Measurements from ENCODE around the gene TAF4.

TAF4 gene

DNA sequence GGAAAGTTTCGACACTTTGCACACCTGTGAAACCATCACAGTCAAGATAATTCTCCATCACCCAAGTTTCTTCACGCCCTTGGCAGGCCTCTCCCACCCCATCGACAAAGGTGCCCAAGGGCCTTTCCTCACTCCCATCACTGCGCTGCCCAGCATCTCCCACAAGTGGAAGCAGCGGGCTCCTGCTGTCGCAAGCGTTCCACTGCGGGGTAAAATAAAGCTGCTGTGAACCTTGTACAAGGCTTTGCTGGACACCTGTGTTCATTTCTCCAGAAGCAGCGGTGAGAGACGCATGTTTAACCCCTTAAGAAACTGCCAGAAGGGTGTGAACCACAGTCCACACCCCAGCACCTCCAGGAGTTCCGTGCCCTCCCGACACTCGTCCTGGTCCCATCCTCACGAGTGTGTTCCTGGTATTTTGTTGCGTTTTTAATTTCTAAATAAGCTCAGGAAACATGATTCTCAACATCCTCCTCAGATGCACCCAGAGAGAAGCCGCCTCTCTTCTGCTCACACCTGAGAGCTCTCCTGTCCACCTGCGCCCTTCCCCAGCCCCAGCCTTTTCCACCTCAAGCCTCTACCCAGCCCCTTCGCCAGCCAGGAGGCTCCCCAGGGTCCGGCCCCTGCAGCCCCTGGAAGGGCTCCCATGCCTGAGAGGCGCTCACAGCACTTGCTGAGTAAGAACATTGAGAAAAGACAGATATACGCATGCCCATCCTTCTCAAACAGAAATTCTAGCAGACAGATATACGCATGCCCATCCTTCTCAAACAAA is 97.5 kb downstream of the TAF4 start:
- DNase-seq (ENCODE audit: extremely low read depth in 1 of 2, low read depth in 1 of 2), result no peak

DNA sequence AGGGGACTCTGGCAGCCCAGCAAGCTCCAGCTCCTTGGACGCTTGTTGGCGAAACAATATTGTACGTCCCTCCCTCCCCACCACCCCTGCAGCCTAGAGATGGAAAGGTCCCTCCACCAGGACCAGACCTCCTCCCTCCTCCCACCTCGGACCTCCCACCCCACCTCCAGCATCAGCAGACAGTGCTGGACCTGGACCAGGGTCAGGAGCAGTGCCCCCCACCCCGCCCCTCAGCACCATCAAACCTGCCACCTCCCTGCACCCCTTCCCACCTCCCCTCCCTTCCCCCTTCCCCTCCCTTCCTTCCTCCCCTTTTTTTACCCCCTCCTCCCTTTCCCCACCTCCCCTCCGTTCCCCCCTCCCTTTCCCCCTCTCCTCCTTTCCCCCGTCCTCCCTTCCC is 98.4 kb downstream of the TAF4 start:
- DNase-seq (ENCODE audit: extremely low read depth in 1 of 2, low read depth in 1 of 2), result no peak

DNA sequence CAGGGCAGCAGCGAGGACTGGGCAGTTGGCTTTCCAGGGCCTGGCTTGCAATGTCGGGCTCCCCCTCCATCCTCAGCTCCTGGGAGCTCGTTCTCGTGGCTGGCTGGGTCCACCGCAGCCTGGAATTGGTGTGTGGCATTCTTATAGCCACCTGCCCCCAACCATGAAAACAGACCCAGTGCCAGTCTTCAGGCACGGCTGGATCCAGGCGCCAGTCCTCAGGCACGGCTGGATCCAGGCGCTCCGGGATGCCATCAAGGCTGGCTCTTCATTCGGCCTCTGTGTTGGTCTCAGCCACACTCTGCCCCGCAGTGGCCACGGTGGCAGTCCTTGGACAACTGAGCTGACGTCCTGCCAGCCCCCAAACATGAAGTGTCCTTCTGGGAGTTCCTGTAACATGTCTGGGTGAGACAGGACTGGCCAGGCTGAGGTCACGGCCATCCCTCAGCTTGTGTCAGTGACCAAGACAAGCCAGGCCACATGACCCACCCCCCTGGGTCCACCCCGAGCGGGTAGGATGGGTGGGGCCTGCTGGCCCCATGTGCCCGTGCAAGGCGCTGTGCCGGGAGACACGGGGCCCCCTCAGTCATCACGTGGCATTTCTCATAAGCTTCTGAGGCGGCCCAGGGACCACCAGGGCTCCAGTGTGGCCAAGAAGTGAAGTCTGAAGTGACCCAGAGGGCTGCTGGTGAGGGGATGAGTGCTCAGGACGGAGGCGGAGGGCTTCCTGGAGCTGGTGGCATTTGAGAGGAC is 99.0 kb downstream of the TAF4 start:
- no peak for DNase-seq (ENCODE audit: extremely low read depth in 1 of 2, low read depth in 1 of 2)

DNA sequence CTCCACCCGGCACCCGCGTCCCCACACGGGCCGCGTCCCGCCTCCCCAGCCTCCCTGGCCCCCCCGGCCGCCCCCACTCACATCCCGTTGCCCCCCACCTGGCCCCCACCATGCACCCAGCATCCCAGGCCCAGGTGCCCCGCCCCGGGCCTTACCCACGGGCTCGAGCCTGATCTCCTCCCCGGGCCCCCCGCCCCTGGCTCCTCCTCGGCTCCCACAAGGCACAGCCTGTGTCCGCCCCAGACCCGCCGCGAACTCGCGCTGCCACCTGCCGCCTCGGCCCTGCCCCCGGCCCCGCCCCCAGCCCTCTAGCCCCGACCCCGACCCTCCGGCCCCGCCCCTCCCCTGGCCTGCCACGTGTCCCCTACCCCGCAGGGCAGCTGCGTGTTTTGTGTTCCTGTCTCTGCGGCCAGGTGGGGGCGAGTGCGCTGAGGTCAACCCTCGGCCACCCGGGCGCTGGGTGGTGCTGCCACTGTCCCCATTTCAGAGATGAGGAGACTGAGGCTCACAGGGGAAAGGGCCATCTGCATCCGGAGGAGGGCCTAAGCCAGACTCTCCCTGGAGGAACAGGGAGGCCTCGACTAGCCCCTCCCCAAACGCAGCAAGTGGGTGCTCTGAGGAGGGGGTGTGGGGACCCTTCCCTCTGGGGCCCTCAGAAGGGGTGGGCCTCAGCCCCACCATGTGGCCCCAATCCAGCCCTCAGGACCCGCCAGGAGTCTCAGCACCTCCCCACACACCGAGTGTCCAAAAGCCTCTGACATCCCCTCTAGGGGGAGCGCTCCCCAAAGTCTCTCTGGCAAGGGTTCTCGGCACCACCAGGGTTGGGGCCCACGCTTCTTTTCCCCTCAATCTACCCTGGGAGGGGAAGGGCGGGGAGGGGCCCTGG is 99.8 kb downstream of the TAF4 start:
- DNase-seq (ENCODE audit: extremely low read depth in 1 of 2, low read depth in 1 of 2), result no peak

DNA sequence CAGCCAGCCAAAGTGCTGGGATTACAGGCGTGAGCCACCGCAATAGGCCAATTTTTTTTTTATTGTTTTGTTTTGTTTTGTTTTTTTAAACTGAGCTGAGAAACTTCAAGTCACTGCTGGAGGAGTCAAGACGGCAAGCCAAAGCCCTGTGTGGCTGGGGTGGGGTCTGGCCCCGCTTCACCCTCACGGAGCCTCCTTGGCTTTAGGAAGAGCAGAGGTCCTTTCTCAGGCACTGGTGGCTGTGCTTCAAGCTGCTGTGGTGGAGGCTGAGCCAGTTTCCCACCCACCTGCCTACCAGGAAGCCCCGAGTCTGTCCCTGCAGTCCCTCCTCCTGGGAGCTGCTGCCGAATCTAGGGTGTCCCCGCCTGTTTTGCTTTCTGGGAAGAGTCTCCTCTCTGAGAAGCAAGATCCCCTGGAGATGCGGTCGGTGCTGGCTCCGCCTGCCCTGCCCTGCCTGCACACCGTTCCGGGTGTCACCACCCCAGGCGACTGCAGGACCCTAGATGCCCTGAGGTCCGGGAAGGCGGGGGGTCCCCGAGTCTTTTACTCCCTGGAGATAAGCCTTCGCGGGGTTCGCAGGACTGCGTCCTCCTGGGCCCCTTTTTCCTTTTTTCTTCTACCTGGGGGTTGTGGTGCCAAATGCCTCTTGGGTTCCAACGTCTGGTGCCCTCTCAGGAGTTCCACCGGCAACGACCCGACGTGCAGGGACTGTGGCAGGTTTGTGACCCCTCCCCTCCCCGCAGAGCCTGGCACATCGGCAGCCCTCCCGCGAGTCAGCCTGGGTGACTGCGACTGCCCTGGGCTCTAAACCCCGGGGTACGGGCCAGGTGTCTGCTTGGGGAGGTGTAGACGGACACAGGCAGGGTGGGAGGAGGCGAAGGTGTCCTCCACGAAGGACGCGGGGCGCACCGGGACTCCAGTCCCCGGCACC is 100.7 kb downstream of the TAF4 start:
- DNase-seq (ENCODE audit: extremely low read depth in 1 of 2, low read depth in 1 of 2), result no peak

DNA sequence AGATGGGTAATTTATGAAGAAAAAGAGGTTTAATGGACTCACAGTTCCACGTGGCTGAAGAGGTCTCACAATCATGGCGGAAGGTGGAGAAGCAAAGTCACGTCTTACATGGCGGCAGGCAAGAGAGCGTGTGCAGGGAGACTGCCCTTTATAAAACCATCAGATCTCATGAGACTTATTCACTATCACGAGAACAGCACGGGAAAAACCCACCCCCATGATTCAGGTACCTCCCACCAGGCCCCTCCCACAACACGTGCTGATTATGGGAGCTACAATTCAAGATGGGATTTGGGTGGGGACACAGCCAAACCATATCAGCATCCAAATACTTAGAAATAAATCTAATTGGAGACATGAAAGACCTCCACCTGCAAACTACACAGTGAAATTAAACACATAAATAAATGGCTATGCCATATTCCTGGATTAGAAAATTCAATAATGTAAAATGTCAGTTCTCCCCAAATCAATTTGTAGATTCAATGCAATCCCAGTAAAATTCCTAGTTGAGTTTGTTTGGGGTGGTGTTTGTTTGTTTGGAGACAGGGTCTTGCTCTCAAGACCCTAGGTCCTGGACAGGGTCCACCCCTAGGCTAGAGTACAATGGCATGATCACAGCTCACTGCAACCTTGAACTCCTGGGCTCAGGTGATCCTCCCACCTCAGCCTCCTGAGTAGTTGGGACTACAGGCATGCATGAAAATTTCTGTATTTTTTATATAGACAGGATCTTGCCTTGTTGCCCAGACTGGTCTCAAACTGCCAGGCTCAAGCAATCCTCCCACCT is 101.6 kb downstream of the TAF4 start:
- no peak for DNase-seq (ENCODE audit: extremely low read depth in 1 of 2, low read depth in 1 of 2)

DNA sequence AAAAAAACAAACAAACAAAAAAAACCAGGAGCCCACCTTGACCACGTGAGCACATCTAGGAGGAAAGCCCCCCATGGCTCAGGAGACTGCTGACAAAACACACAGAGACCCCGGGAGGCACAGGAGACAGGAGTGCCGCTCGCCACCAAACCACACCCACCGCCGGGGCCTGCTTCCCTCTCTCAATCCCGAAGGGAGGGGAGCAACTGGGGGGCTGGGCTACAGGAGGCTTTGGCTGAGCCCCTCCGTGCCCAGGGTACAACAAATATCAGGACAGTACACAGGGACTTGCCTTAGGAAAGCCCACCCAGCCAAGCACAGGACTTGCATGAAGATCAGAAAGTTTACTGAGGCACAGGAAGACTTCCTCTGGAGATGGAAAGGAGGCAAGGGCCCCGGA is 102.5 kb downstream of the TAF4 start:
- no peak for DNase-seq (ENCODE audit: extremely low read depth in 1 of 2, low read depth in 1 of 2)

DNA sequence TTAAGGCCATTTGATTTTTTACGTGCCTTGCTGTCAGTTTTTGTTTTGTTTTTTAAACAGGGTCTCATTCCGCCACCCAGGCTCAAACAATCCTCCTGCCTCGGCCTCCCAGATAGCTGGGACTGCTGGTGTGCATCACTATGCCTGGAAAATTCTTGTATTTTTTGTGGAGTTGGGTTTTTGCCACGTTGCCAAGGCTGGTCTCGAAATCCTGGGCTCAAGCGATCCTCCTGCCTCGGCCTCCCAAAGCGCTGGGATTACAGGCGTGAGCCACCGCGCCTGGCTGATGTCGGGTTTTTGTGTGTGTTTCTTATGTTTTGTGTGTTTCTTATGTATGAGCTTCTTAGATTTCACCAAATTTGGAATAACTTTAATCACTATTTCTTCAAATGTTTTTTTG is 104.8 kb downstream of the TAF4 start:
- no peak for DNase-seq (ENCODE audit: extremely low read depth in 1 of 2, low read depth in 1 of 2)

DNA sequence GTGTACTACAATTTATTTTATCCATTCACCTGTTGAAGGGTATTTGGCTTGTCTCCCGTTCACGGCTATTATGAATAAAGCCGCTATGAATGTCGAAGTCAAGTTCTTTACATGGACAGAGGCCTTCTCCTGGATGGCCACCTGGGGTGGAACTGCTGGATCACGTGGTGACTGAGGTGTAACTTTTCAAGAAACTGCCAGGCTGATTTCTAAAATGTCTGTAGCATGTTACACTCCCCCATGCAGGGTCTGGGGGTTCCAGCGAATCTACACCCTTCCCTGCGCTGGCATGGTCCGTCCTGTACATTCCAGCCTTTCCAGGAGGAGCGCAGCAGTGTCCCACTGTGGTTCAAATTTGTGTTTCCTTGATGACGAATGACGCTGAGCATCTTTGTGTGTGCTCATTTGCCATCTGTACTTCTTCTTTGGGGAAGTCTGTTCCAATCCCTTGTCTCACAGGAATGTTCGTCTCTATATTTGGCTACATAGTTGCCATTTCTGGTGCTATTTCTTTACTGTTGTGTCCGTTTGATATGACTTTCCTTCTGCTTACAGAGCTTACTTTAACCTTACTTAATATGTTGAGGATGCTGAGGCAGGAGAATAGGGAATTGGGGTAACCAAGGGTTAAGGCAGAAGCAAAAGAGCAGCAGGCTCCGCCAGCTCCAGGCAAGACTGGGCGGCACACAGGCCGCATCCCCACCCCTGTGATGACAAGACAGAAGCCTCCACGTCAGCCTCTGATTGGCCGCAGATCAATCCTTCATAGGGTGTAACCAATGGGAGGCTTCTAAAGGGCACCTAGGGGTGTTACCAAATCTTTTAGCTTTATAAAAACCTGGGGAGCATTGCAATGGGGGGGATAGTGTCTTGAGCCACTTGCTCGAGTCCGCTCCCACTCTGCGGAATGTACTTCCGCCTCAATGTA is 106.6 kb downstream of the TAF4 start:
- DNase-seq (ENCODE audit: extremely low read depth in 1 of 2, low read depth in 1 of 2), result no peak

DNA sequence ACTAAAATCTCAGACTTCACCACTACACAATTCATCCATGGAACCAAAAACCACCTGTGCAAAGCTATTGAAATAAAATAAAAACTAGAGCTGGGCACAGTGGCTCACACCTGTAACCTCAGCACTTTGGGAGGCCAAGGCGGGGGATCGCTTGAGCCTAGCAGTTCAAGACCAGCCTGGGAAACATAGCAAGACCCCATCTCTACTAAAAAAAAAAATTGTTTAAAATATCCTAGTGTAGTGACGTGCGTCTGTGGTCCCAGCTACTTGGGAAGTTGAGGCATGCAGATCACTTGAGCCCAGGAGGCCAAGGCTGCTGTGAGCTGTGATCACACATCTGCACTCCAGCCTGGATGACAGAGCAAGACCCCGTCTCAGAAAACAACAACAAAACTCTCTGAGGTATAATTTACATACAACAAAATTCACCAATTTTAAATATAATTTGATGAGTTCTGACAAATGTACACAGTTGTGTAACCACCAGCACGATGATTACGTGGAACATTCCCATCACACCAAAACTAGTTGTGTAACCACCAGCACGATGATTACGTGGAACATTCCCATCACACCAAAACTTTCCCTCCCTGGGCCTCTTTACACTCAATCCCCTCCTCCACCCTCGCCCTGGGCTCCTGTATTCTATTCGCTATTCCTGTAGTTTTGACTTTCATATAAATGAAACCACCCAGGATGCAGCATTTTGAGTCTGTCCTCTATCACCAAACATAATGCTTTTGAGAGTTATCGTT is 107.5 kb downstream of the TAF4 start:
- no peak for DNase-seq (ENCODE audit: extremely low read depth in 1 of 2, low read depth in 1 of 2)

DNA sequence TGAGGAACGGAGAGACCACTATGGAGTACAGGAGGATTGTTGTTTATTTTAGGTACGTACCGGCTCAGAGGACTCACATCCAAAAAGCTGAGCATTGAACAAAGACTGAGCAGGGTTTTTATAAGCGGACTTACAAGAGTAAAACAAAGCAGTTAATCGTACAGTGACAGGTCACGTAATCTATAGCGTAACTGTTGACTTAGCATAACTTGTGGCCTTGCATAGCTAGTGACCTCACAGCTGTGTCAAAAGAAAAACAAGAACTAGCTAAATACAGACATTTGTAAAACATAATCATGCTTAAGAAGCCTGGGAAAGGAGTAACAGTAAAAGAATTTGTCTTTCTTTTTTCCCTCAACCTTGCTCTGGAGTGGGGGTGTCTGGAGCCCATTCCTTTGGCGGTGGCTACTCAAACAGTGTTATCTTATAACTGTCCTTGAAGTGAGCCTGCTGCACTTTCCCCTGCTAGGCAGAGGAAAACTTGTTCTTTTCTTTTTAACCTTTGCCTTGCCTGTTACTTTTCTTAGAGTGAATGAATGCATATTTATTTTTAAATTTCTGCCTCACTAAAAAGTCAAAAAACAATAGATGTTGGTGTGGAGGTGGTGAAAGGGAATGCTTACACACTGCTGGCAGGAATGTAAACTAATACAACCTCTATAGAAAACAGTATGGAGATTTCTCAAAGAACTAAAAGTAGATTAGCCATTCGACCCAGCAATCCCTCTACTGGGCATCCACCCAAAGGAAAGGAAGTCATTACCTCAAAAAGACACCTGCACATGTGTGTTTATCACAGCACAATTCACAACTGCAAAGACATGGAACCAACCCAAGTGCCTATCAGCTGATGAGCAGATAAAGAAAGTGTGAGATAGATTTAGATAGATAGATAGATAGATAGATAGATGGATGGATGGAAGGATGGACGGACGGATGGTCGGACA is 109.0 kb downstream of the TAF4 start:
- DNase-seq (ENCODE audit: extremely low read depth in 1 of 2, low read depth in 1 of 2), result no peak

DNA sequence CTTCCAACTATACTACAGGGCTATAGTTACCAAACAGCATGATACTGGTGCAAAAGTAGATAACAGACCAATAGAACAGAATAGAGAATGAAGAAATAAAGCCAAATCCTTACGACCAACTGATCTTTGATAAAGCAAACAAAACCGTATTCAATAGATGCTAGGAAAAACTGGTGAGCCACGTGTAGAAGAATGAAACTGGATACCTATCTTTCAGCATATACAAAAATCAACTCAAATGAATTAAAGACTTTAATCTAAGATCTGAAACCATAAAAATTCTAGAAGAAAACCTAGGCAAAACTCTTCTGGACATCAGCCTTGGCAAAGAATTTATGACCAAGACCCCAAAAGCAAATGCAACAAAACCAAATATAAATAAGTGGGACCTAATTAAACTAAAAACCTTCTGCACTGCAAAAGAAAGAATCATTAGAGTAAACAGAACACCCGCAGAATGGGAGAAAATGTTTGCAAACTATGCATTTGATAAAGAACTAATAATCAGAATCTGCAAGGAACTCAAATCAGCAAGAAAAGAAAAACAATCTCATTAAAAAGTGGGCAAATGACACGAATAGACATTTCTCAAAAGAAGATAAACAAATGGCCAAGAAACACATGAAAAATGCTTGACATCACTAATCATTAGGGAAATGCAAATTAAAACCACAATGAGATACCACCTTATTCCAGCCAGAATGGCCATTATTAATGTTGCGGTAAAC is 109.8 kb downstream of the TAF4 start:
- no peak for DNase-seq (ENCODE audit: extremely low read depth in 1 of 2, low read depth in 1 of 2)

DNA sequence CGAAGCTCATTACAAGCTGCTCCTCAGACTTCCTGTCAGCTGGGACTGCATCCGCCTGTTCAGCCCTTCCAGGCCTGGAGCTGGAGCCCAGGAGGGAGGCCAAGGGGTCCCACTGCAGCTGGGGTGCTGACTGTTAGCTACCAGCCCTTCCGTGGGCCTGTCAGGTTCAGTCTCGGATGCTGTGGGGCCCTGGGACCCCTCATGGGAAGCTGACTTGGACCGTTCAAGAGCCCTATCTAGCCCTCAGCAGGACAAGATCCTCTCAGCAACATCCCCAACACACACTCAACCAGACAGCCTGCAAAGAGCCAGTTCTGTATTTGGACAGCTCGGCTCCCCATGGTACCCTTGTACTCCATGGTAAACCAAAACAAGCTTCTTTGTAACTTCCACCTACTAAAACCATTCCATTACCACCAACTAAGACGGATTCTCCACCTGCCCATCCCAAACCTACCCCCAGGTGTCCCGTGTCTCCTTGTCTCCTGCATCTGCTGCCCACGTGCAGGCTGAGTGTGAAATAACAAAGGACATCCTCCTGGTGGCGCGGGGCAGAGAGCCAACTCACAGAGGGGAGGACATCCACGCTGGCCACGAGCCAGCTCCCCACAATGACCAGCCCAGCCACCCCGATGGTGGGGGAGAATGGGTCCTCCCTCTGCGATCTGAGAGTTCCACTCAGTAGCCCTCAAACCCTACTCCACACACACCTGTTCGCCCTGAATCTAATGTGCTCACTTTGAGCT is 111.2 kb downstream of the TAF4 start:
- no peak for DNase-seq (ENCODE audit: extremely low read depth in 1 of 2, low read depth in 1 of 2)

DNA sequence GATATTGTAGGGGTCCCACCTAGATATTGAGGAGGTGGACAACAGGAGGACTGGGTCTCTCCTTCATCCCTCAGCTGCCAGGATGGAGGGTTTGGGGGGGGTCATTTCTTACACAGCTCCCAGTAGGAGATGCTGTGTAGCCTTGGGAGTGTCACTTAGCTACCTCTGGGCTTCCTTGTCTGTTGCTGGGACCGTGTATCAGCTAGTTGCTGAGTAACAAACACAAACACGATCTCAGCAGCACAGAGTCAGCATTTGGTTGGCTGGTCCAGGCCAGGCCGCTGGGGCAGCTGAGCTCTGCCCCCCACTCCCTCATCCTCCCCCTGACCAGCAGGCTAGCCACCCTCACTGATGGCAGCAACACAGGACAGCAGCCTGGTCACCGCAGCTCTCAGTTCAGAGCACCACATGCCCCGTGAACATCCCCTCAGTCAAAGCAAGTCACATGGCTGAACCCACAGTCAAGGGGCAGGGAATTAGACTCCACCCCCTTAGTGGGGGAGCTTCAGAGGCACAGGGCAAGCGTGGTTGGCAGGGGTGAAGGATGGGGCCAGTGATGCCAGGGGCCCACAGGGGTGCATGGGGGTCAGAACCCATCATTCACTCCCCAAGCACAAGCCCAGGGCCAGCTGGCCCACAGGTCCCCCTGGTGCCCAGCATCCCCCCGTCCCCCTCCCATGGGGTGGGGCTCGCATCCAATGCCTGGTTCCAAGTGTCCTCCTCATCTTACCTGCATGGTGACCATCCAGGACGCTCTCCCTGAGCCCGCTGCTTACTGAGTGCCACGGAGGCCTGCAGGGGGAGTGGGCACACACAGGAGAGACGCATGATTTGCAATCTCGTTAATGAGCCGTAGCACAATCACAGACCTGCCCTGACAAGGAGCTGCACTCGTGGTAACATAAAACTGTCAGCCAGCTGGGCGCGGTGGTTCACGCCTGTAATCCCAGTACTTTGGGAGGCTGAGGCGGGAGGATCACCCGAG is 112.4 kb downstream of the TAF4 start:
- no peak for DNase-seq (ENCODE audit: extremely low read depth in 1 of 2, low read depth in 1 of 2)

Data from activated CD8-positive, alpha-beta memory T cell treated with anti-CD3 and anti-CD28 coated beads for 1 hour (primary cell).